Measurements from ENCODE around the gene GHRL. TPM values are rescaled to one million over a fixed set of nuclear protein-coding genes. Genes with fewer than 3 reads are reported as not detected.
A peak's percentile ranks its signal among the peaks of the same experiment; 100 is the strongest.

The GHRL gene
- total RNA-seq, 2 donors from 2014 or later, result not detected

DNA sequence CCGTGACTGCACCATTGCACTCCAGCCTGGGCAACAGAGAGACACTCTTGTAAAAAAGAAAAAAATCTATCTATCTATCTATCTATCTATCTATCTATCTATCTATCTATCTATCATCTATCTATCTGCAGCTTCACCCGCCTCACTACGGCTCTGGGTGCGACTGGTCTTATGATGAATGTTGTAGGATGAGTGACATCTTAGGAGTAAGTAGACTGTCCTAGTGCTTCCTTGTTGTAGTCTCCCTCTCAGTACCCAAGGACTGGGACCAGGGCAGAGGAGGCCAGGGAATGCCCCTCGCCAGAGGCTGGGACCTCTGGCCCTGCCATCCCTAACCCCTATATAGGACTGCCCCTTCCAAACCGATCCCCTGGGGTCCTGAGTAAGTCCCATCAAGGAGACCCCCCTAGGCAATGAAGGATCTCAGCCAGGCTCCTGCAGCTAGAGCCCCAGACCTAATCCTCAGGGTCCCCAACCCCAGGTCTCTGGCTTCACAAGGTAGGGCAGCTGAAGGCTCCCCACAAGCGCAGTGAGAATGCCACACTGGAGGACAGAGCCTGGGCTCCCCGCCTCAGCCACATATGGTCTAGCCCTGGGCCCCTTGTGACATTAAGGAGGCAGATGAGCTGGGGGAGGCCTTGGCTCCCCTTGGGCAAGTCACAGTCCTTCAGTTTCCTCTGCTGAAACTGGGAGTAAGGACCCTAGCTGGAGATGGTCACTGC lies 29.0 kb upstream of the GHRL start:
- TF ChIP-seq, protein P1, sequence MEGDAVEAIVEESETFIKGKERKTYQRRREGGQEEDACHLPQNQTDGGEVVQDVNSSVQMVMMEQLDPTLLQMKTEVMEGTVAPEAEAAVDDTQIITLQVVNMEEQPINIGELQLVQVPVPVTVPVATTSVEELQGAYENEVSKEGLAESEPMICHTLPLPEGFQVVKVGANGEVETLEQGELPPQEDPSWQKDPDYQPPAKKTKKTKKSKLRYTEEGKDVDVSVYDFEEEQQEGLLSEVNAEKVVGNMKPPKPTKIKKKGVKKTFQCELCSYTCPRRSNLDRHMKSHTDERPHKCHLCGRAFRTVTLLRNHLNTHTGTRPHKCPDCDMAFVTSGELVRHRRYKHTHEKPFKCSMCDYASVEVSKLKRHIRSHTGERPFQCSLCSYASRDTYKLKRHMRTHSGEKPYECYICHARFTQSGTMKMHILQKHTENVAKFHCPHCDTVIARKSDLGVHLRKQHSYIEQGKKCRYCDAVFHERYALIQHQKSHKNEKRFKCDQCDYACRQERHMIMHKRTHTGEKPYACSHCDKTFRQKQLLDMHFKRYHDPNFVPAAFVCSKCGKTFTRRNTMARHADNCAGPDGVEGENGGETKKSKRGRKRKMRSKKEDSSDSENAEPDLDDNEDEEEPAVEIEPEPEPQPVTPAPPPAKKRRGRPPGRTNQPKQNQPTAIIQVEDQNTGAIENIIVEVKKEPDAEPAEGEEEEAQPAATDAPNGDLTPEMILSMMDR (IDR thresholded peaks at IDR 0.05), result no peak
- no peak for DNase-seq (ENCODE audit: low spot score)
- peaks cover 0 to 23% of the 10 kb centered on the region in 2 donors for H3K4me1 ChIP-seq
- peak overlapping the region; percentile 64 to 87 for H3K27ac ChIP-seq
- H3K36me3 ChIP-seq, result peaks cover 24% of the 10 kb centered on the region
- H3K4me3 ChIP-seq, result peak overlapping the region in 1 of 2 donors; percentile 93
- no peaks in the 10 kb centered on the region for H3K27me3 ChIP-seq
- H3K9me3 ChIP-seq, result no peaks in the 10 kb centered on the region

GRCh38 chr3:10320320-10320677 lies 27.6 kb upstream of the GHRL start:
- Histone ChIP-seq H3K4me3 (peak overlapping the region; percentile 87 to 93), H3K27ac (peak overlapping the region; percentile 64 to 87), H3K36me3 (peaks cover 37% of the 10 kb centered on the region), H3K9me3 (no peaks in the 10 kb centered on the region), H3K4me1 (peaks cover 0 to 23% of the 10 kb centered on the region in 2 donors), H3K27me3 (no peaks in the 10 kb centered on the region)
- DNase-seq (ENCODE audit: low spot score), result no peak
- TF ChIP-seq, protein P1 (IDR thresholded peaks at IDR 0.05), result no peak

DNA sequence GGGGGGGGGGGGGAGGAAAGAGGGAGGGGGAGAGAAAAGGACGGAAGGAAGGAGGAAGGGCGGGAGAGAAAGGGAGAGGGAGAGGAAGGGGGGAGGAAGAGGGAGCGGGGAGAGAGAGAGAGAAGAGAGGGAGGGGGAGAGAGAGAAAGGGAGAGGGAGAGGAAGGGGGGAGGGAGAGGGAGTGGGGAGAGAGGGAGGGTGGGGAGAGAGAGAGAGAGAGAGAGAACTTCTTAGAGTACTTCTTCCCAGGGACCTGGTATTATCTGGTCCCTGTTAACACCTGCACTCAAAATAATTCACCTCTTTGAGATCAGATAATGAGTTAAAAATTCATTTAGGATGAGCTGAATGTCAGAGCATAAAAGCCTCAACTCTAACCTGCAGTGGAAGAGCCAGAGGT lies 27.1 kb upstream of the GHRL start:
- Histone ChIP-seq H3K27ac (no peak overlapping the region), H3K4me1 (peaks cover 0 to 23% of the 10 kb centered on the region in 2 donors), H3K36me3 (peaks cover 42% of the 10 kb centered on the region), H3K9me3 (no peaks in the 10 kb centered on the region), H3K4me3 (peak overlapping the region; percentile 87 to 93), H3K27me3 (no peaks in the 10 kb centered on the region)
- DNase-seq (ENCODE audit: low spot score), result no peak
- TF ChIP-seq, protein P1 (IDR thresholded peaks at IDR 0.05), result no peak

DNA sequence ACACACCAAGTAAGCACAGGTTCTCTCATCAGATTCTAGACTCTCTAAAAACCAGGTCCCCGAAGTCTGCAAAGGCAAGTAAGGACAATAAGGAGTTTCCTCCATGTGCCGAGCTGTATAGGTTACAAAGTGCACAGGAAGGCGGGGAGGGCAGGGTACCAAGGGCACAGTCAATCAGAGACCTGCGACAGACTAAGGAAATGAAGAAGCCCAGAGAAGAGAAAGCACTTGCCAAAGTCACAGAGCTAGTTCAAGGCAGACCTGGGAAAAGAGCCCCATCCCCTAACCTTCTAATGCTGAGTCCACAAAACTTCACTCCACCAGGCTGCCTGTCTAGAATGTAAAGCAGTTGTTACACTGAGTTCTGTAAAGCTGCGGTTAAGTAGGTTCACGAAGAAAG lies 26.5 kb upstream of the GHRL start:
- no peak for DNase-seq (ENCODE audit: low spot score)
- H3K9me3 ChIP-seq, result no peaks in the 10 kb centered on the region
- peaks cover 48% of the 10 kb centered on the region for H3K36me3 ChIP-seq
- H3K27ac ChIP-seq, result no peak overlapping the region
- TF ChIP-seq, protein P1 (IDR thresholded peaks at IDR 0.05), result no peak
- H3K4me1 ChIP-seq, result peaks cover 0 to 23% of the 10 kb centered on the region in 2 donors
- H3K4me3 ChIP-seq, result peak overlapping the region in 1 of 2 donors; percentile 93
- H3K27me3 ChIP-seq, result no peaks in the 10 kb centered on the region

DNA sequence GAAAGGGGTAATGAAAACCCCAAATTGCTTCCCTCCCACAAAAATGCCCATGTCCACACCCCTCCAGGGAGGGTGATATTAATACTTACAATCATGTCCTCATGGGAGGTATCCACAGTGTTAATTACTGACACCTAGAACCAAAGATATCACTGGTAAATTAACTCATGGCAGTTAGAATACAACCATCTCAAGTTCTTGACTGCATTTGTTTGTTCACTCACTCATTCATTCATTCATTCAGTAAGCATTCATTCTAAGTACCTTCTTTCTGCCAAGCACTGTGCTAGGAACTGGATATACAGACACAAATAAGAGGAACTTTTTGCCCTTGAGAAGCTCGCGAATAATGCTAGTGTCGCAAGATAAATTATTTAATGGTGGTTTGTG lies 25.2 kb upstream of the GHRL start:
- H3K4me3 ChIP-seq, result no peak overlapping the region
- H3K4me1 ChIP-seq, result peaks cover 0 to 23% of the 10 kb centered on the region in 2 donors
- DNase-seq (ENCODE audit: low spot score), result no peak
- no peaks in the 10 kb centered on the region for H3K27me3 ChIP-seq
- H3K36me3 ChIP-seq, result peaks cover 55% of the 10 kb centered on the region
- no peaks in the 10 kb centered on the region for H3K9me3 ChIP-seq
- no peak overlapping the region for H3K27ac ChIP-seq
- TF ChIP-seq, protein P1 (IDR thresholded peaks at IDR 0.05), result no peak

Measured in right atrium auricular region (tissue), 2 donors.